GM12878 (cell line): ENCODE measurements around the gene CYP2C19. TPM values are rescaled to one million over a fixed set of nuclear protein-coding genes. Genes with fewer than 3 reads are reported as not detected.

Experiments
- ATAC-seq: fragments of 200-7000 bp; cut with Tn5 transposase; 3 replicates; pipeline ENCODE4 v1.9.1; 2020; ENCODE audit warnings: mild to moderate bottlenecking, moderate library complexity
- BruUV-seq: library from RNA; stranded (reverse); fragments of 400-500 nt; replicated peaks from 2 replicates; lab custom pipeline; 2021; lab: Mats Ljungman, UMichigan
- CTCF ChIA-PET: fragments of 300-600 bp; sonication (Branson Sonifier 250); formaldehyde crosslinking; extraction: SDS; loops from one replicate; lab custom pipeline; 2021; ENCODE audit warnings: inconsistent platforms; lab: Yijun Ruan, JAX
- POLR2A ChIA-PET: fragments of 350-600 bp; formaldehyde crosslinking; extraction: SDS; loops from one replicate; lab custom pipeline; 2021; ENCODE audit warnings: inconsistent platforms; lab: Charles Lee
- RAD21 ChIA-PET: fragments of 300-600 bp; sonication (Branson Sonifier 250); formaldehyde crosslinking; loops from one replicate; lab custom pipeline; 2023; ENCODE audit warnings: antibody characterized with exemption; ENCODE audit not compliant: unreplicated experiment; lab: Charles Lee
- SMC1A ChIA-PET: fragments of 300-600 bp; sonication (Branson Sonifier 250); formaldehyde crosslinking; loops from one replicate; lab custom pipeline; 2023; ENCODE audit not compliant: unreplicated experiment, uncharacterized antibody; lab: Charles Lee
- DNase-seq: peaks from one replicate; pipeline ENCODE4 v3.0.0-alpha.2; 2011; ENCODE audit warnings: low read depth, low spot score
- FAIRE-seq: peaks from 3 replicates; lab custom pipeline; 2011; peaks lifted over from hg19 to GRCh38; lab: Jason Lieb, UNC
- H2AFZ ChIP-seq: 2 replicates; pipeline ENCODE4 v1.6.0; 2011; ENCODE audit warnings: low read depth, low read length, control low read depth; ENCODE audit not compliant: control insufficient read depth
- H3K27ac ChIP-seq: 2 replicates; pipeline ENCODE4 v1.5.1; 2011; ENCODE audit warnings: control low read depth; ENCODE audit not compliant: control insufficient read depth, insufficient read depth
- H3K27me3 ChIP-seq, 2 experiments: replicated peaks in 1 of 2; 2 replicates each; pipeline versions ENCODE4 v1.6.0 to v1.6.1; 2011; ENCODE audit warnings: low read length in 1 of 2; ENCODE audit not compliant: control insufficient read depth in 2 of 2, insufficient read depth in 2 of 2
- H3K36me3 ChIP-seq, 2 experiments: 2 replicates each; pipeline ENCODE4 v1.5.1; 2011; ENCODE audit warnings: low read length in 1 of 2; ENCODE audit not compliant: control insufficient read depth in 2 of 2, insufficient read depth in 2 of 2
- H3K4me1 ChIP-seq: 2 replicates; pipeline ENCODE4 v1.6.1; 2011; ENCODE audit warnings: mild to moderate bottlenecking, low read length, moderate library complexity, mixed read lengths; ENCODE audit not compliant: control insufficient read depth, insufficient read depth
- H3K4me2 ChIP-seq: 2 replicates; pipeline ENCODE4 v1.6.0; 2011; ENCODE audit warnings: control low read depth; ENCODE audit not compliant: control insufficient read depth, insufficient read depth
- H3K4me3 ChIP-seq: fragments of 200-600 bp; sonication (generic); 2 replicates; pipeline ENCODE4 v1.5.1; 2016
- H3K79me2 ChIP-seq: 2 replicates; pipeline ENCODE4 v1.6.0; 2011; ENCODE audit warnings: low read length; ENCODE audit not compliant: control insufficient read depth, insufficient read depth
- H3K9ac ChIP-seq: 2 replicates; pipeline ENCODE4 v1.8.0; 2011; ENCODE audit warnings: low read length, control low read depth, mixed read lengths; ENCODE audit not compliant: control insufficient read depth, insufficient read depth
- H3K9me3 ChIP-seq: replicated peaks from 3 replicates; pipeline ENCODE4 v1.5.1; 2011; ENCODE audit warnings: mild to moderate bottlenecking, low read length; ENCODE audit not compliant: control insufficient read depth, insufficient read depth
- H4K20me1 ChIP-seq: 2 replicates; pipeline ENCODE4 v1.6.0; 2011; ENCODE audit not compliant: control insufficient read depth, insufficient read depth
- ASH2L ChIP-seq: fragments of 300-600, 200-600 bp; sonication (generic); IDR thresholded peaks from 2 replicates; pipeline ENCODE4 v1.6.1; 2017; ENCODE audit warnings: low read depth, mild to moderate bottlenecking, borderline replicate concordance
- CBX3 ChIP-seq: fragments of 200-600 bp; sonication (generic); IDR thresholded peaks from 2 replicates; pipeline ENCODE4 v1.6.1; 2016; ENCODE audit warnings: low read depth, borderline replicate concordance
- CHD2 ChIP-seq: IDR thresholded peaks from 2 replicates; pipeline ENCODE4 v1.6.1; 2011; ENCODE audit warnings: low read depth, low read length, improper control_type of control experiment, borderline replicate concordance
- CHD4 ChIP-seq: fragments of 200-600 bp; sonication (generic); IDR thresholded peaks from 2 replicates; pipeline ENCODE4 v1.6.1; 2016; ENCODE audit warnings: mild to moderate bottlenecking
- DPF2 ChIP-seq: fragments of 450-650 bp; IDR thresholded peaks from 2 replicates; pipeline ENCODE4 v1.6.1; 2017; ENCODE audit warnings: mild to moderate bottlenecking
- HDAC2 ChIP-seq: fragments of 200-600 bp; sonication (generic); IDR thresholded peaks from 2 replicates; pipeline ENCODE4 v1.6.1; 2017
- HDAC6 ChIP-seq: fragments of 200-600 bp; sonication (generic); IDR thresholded peaks from one replicate; pipeline ENCODE4 v1.8.0; 2017; ENCODE audit warnings: antibody characterized with exemption; ENCODE audit not compliant: unreplicated experiment
- IRF4 ChIP-seq: IDR thresholded peaks from 2 replicates; pipeline ENCODE4 v1.6.1; 2011; ENCODE audit warnings: low read depth, low read length
- JUNB ChIP-seq: IDR thresholded peaks from 2 replicates; pipeline ENCODE4 v1.6.1; 2016; ENCODE audit warnings: antibody characterized with exemption, mild to moderate bottlenecking
- JUND ChIP-seq: IDR thresholded peaks from 2 replicates; pipeline ENCODE4 v1.6.1; 2012; ENCODE audit warnings: low read depth, mild to moderate bottlenecking, low read length, improper control_type of control experiment, moderate library complexity
- KAT2A ChIP-seq: conservative IDR thresholded peaks from 2 replicates; pipeline ENCODE4 v1.6.1; 2011; ENCODE audit warnings: low read depth, low read length; ENCODE audit not compliant: control insufficient read depth
- KLF5 ChIP-seq: fragments of 450-650 bp; IDR thresholded peaks from 2 replicates; pipeline ENCODE4 v1.6.1; 2014; ENCODE audit warnings: mild to moderate bottlenecking; ENCODE audit not compliant: partially characterized antibody
- MTA3 ChIP-seq: IDR thresholded peaks from 2 replicates; pipeline ENCODE4 v1.6.1; 2012; ENCODE audit warnings: low read length, inconsistent platforms, borderline replicate concordance
- MXI1 ChIP-seq: fragments of 150-350 bp; IDR thresholded peaks from 2 replicates; pipeline ENCODE4 v1.6.1; 2011; ENCODE audit warnings: low read depth, mild to moderate bottlenecking, inconsistent platforms, low read length, improper control_type of control experiment
- NR2C1 ChIP-seq: fragments of 450-650 bp; IDR thresholded peaks from 2 replicates; pipeline ENCODE4 v1.6.1; 2017; ENCODE audit warnings: antibody characterized with exemption, mild to moderate bottlenecking, moderate library complexity
- SMC3 ChIP-seq: IDR thresholded peaks from 2 replicates; pipeline ENCODE4 v1.6.1; 2011; ENCODE audit warnings: low read length, improper control_type of control experiment, borderline replicate concordance
- ZNF207 ChIP-seq: fragments of 450-650 bp; IDR thresholded peaks from 2 replicates; pipeline ENCODE4 v1.6.1; 2014; ENCODE audit warnings: antibody characterized with exemption, mild to moderate bottlenecking, borderline replicate concordance
- in situ Hi-C: fragments of 300-500 bp; cut with MboI; formaldehyde crosslinking; loops from 9 replicates; pipeline ENCODE4 v1.14.3; 2018; ENCODE audit warnings: mixed read lengths
- intact Hi-C: fragments of 100-400 bp; cut with micrococcal nuclease; formaldehyde crosslinking; loops from one replicate; pipeline ENCODE4 v1.14.2; 2022; ENCODE audit not compliant: unreplicated experiment
- polyA plus RNA-seq, 11 experiments: library from polyadenylated mRNA; depleted of rRNA in 4 of 11; unstranded in 6 of 11; stranded (reverse) in 5 of 11; fragments of >200 nt; fragmentation: Nextera tagmentation in 4 of 11; fragmentation: Illumina TruSeq in 1 of 11; extraction: Ambion mirVana in 4 of 11; extraction: Trizol in 1 of 11; gene quantifications; 1 replicate in 1 of 11; 2 replicates in 10 of 11; pipeline versions ENCODE4 v1.2.1 to v1.2.3, GENCODE V29; 2011 to 2016; ENCODE audit warnings: inconsistent platforms in 2 of 11, missing spikeins in 2 of 11, low read depth in 1 of 11
- total RNA-seq, 4 experiments: library from RNA; depleted of rRNA in 3 of 4; stranded (reverse); fragments of >200 nt in 3 of 4; fragmentation: Illumina TruSeq in 1 of 4; extraction: Trizol in 1 of 4; gene quantifications; 2 replicates each; pipeline versions ENCODE4 v1.2.1 to v1.2.3, GENCODE V29; 2013 to 2021
- TF ChIP-seq, protein P1 (sequence below): fragments of 450-650 bp; IDR thresholded peaks from 2 replicates; pipeline ENCODE4 v1.6.1; 2017; ENCODE audit warnings: borderline replicate concordance
- TF ChIP-seq, protein P2 (sequence below): IDR thresholded peaks from 2 replicates; pipeline ENCODE4 v1.6.1; 2011; ENCODE audit warnings: borderline replicate concordance, low read depth, mild to moderate bottlenecking, moderate library complexity, low read length; ENCODE audit not compliant: insufficient read depth, poor library complexity, severe bottlenecking
- TF ChIP-seq, protein P3 (sequence below): fragments of 450-650 bp; IDR thresholded peaks from 2 replicates; pipeline ENCODE4 v1.6.1; 2017; ENCODE audit warnings: mild to moderate bottlenecking, moderate library complexity

The CYP2C19 gene
- total and polyA plus RNA-seq, 10 of the 15 experiments (the other 5 are each of a cell fraction or from before 2014, with no cell fraction given): not detected

DNA sequence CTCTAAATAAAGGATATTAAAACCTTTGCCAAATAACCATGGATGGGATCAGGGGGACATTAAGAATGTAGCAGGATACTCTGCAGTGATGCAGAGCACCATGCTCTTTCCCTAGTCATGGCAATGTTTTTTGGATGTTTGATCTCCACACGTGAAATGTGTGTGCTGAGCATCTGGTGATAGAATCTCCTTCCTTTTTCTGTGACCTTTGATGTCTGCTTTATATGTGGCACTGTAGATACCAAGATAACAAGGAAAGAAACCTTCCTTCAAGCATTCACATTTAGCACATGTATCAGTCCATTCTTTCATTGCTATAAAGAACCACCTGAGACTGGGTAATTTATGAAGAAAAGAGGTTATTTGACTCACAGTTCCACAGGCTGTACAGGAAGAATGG, 88.3 kb downstream of the CYP2C19 start (continued):
- no peak for TF ChIP-seq CHD4
- no peak for TF ChIP-seq ZNF207
- no peak for TF ChIP-seq JUNB
- no peak for TF ChIP-seq DPF2
- TF ChIP-seq NR2C1: no peak
- TF ChIP-seq HDAC2: no peak
- TF ChIP-seq, protein P1, sequence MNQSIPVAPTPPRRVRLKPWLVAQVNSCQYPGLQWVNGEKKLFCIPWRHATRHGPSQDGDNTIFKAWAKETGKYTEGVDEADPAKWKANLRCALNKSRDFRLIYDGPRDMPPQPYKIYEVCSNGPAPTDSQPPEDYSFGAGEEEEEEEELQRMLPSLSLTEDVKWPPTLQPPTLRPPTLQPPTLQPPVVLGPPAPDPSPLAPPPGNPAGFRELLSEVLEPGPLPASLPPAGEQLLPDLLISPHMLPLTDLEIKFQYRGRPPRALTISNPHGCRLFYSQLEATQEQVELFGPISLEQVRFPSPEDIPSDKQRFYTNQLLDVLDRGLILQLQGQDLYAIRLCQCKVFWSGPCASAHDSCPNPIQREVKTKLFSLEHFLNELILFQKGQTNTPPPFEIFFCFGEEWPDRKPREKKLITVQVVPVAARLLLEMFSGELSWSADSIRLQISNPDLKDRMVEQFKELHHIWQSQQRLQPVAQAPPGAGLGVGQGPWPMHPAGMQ: no peak

DNA sequence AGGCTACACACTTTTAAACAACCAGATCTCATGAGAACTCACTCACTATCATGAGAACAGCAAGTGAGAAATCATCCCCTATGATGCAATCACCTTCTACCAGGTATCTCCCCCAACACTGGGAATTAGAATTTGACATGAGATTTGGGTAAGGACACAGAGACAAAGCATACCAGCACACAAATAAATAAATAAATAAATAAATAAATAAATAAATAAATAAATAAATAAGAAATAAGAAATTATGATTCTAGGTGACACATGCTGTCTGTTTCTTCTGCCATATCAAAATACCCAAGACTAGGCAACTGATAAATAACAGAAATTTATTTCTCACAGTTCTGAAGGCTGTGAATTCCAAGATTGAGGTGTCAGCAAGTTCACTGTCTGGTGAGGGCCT, 88.8 kb downstream of the CYP2C19 start:
- intact Hi-C loops: no loop called here
- Histone ChIP-seq H3K4me3 (no peak overlapping the region), H3K79me2 (no peaks in the 10 kb centered on the region), H3K36me3 (no peaks in the 10 kb centered on the region), H3K27ac (no peak overlapping the region), H4K20me1 (no peaks in the 10 kb centered on the region), H3K4me2 (no peak overlapping the region), H3K9ac (no peak overlapping the region), H3K4me1 (no peaks in the 10 kb centered on the region), H3K9me3 (no peaks in the 10 kb centered on the region), H2AFZ (no peak overlapping the region), H3K27me3 (no peaks in the 10 kb centered on the region)
- ChIA-PET SMC1A (no interaction called here), RAD21 (no interaction called here), POLR2A (no interaction called here), CTCF (no interaction called here)
- FAIRE-seq (no peak), ATAC-seq (no peak), DNase-seq (no peak)
- no TSS peak for BruUV-seq
- in situ Hi-C loops: no loop called here
- no peak for TF ChIP-seq CBX3
- TF ChIP-seq JUND: no peak
- no peak for TF ChIP-seq MTA3
- TF ChIP-seq, protein P2, sequence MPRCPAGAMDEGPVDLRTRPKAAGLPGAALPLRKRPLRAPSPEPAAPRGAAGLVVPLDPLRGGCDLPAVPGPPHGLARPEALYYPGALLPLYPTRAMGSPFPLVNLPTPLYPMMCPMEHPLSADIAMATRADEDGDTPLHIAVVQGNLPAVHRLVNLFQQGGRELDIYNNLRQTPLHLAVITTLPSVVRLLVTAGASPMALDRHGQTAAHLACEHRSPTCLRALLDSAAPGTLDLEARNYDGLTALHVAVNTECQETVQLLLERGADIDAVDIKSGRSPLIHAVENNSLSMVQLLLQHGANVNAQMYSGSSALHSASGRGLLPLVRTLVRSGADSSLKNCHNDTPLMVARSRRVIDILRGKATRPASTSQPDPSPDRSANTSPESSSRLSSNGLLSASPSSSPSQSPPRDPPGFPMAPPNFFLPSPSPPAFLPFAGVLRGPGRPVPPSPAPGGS: no peak
- TF ChIP-seq MXI1: no peak
- no peak for TF ChIP-seq KLF5
- no peak for TF ChIP-seq ASH2L
- no peak for TF ChIP-seq SMC3
- no peak for TF ChIP-seq HDAC6
- TF ChIP-seq KAT2A: no peak
- TF ChIP-seq CHD2: no peak
- TF ChIP-seq, protein P3, sequence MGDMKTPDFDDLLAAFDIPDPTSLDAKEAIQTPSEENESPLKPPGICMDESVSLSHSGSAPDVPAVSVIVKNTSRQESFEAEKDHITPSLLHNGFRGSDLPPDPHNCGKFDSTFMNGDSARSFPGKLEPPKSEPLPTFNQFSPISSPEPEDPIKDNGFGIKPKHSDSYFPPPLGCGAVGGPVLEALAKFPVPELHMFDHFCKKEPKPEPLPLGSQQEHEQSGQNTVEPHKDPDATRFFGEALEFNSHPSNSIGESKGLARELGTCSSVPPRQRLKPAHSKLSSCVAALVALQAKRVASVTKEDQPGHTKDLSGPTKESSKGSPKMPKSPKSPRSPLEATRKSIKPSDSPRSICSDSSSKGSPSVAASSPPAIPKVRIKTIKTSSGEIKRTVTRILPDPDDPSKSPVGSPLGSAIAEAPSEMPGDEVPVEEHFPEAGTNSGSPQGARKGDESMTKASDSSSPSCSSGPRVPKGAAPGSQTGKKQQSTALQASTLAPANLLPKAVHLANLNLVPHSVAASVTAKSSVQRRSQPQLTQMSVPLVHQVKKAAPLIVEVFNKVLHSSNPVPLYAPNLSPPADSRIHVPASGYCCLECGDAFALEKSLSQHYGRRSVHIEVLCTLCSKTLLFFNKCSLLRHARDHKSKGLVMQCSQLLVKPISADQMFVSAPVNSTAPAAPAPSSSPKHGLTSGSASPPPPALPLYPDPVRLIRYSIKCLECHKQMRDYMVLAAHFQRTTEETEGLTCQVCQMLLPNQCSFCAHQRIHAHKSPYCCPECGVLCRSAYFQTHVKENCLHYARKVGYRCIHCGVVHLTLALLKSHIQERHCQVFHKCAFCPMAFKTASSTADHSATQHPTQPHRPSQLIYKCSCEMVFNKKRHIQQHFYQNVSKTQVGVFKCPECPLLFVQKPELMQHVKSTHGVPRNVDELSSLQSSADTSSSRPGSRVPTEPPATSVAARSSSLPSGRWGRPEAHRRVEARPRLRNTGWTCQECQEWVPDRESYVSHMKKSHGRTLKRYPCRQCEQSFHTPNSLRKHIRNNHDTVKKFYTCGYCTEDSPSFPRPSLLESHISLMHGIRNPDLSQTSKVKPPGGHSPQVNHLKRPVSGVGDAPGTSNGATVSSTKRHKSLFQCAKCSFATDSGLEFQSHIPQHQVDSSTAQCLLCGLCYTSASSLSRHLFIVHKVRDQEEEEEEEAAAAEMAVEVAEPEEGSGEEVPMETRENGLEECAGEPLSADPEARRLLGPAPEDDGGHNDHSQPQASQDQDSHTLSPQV: no peak
- TF ChIP-seq IRF4: no peak
